H1 (cell line): Measurements from ENCODE around the gene DCTN5. TPM values are rescaled to one million over a fixed set of nuclear protein-coding genes. Genes with fewer than 3 reads are reported as not detected.

Source experiments
- ASH2L ChIP-seq: fragments of 200-600, 300-600 bp; sonication (generic); IDR thresholded peaks from one replicate; pipeline ENCODE4 v1.7.1; 2017; ENCODE audit warnings: low read length
- RNF2 ChIP-seq: fragments of 200-900, 300-1000 bp; sonication (generic); IDR thresholded peaks from 2 replicates; pipeline ENCODE4 v1.7.1; 2016; ENCODE audit warnings: borderline replicate concordance, low read depth, mild to moderate bottlenecking, antibody characterized with exemption, low read length; ENCODE audit not compliant: poor library complexity, severe bottlenecking; ENCODE audit errors: missing control alignments
- TAF1 ChIP-seq: IDR thresholded peaks from 2 replicates; pipeline ENCODE4 v1.6.1; 2011; ENCODE audit warnings: mild to moderate bottlenecking, low read depth, low read length
- polyA plus RNA-seq, 7 experiments: library from polyadenylated mRNA; depleted of rRNA in 3 of 7; stranded (reverse) in 5 of 7; unstranded in 2 of 7; fragments of >200 nt in 5 of 7; fragments of 200-250 nt in 2 of 7; gene quantifications; 1 replicate in 5 of 7; 2 replicates in 1 of 7; 4 replicates in 1 of 7; pipeline versions ENCODE4 v1.2.1 to v1.2.3, GENCODE V29; 2011 to 2013; ENCODE audit warnings: missing spikeins in 2 of 7, mixed read lengths in 2 of 7
- total RNA-seq: library from RNA; stranded (reverse); fragmentation: NEBNext Ultra II Directional; extraction: Animal tissue kit (Norgen Biotek cat#: 25700); gene quantifications from 2 replicates; pipeline ENCODE4 v1.2.1, GENCODE V29; 2021

DCTN5 gene
- total and polyA plus RNA-seq, 2 of the 8 experiments (the other 6 are each of a cell fraction or from before 2014, with no cell fraction given) = 36.0 to 74.0 TPM

DNA sequence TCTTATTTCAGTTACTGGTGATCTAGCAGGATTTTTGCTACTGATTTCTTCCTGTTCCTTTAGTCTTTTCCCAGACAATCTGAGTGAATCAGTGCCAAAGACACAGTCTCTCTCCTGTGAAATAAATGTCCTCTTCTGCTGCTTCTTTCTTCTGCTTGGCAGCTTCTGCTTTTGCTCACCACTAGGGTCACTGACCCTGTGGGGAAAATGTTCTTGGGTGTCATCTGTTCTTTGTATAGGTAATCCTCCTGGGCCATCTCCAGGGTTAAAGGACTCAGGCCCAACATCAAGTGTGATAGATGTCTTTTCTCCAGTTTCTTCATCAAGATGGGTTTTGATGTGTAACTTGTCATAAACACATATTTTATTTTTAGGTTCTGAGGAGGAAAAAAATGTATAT lies 5.3 kb upstream of the DCTN5 start (continued):
- TF ChIP-seq ASH2L (no peak), TAF1 (no peak), RNF2 (no peak)
